ENCODE results near the gene TCEANC2.

TCEANC2 gene

GRCh38 chr1:54117815-54118563 is 64.6 kb downstream of the TCEANC2 start:
- no peak for DNase-seq

DNA sequence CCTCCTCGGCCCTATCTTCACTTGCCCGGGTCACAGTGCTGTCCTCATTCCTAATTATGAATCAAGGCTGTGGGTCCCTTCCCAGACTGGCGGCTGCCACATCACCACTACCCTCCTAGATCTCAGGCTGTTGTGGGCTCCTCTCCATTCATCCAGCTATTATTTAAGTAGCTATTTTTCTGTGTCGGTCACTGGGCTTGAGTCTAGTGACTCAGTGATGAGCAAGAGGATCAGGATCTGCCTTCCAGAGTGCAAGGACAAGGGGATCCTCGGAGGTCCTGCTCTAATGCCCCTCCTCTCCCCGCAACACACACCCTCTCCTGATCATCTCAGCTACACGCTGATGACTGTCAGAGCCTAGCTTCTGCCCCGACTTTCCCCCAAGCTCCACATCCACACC is 65.3 kb downstream of the TCEANC2 start:
- no peak for DNase-seq

- DNase-seq = peak; percentile 15
Measured at GRCh38 chr1:54120018-54120697, 66.8 kb downstream of the TCEANC2 start.

DNA sequence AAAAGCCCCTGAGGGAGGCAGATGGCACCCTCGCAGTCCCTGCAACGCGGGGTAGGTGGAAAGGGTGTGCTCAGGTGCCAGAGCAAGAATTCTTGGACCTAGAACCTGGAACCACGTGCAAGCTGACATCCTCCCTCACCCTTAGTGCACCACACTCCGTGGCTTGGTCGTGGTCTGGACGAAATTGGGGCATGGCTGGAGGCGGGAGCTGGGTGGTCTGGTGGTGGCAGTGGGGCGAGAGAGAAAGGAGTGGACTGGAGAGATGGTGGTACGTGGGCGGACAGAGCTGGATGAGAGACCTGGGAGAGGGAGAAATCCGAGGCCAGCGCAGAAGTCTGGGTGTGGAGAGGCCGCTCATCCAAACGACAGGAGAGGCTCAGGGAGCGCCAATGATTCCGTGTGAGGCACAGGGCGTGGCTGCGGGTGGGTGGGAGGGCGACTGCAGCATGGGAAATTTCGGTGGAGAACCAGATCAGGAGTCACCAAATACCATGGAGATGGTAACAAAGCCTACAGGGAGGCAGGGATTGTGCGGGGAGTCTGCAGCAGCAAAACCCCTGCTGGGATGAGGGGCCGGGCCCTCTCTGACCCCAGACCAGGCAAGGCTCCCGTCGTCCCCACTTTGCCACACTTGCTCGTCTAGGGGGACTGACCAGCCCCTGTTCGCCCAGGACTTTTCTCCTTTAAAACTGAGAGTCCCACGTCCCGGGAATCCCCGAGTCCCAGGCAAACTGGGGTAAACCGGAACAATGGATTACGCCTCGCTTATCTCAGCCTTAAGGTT is 67.5 kb downstream of the TCEANC2 start:
- DNase-seq = no peak

DNA sequence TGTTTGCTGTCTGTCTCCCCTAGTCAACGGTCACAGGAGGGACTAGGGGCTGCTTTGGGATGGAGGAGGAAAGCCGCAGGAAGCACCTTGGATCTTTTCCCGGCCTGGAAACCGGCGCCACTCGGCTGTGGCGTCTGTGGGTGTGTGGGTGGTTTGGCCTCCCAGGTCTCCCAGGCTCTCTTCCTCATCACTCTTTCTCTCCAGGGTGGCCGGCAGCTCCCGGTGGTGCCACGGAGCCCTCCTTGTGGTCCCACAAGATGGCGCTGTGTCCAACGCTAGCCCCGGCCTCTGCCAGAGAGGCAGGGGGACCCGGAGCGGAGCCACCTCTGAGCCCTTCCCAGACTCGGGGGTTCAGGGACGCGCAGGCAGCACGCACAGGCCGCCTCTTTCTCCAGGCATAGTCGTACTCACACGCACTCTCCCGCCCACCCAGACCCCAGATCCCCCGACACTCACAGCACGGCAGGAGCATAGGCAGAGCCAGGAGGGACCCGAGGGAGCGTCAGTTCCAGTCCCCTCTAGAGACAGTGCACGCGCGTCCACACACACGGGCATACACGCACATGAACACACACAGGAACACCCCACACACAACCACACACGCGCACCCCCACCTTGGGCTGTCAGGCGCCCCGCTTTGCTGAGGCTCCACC is 68.2 kb downstream of the TCEANC2 start:
- DNase-seq = peak; percentile 88

DNA sequence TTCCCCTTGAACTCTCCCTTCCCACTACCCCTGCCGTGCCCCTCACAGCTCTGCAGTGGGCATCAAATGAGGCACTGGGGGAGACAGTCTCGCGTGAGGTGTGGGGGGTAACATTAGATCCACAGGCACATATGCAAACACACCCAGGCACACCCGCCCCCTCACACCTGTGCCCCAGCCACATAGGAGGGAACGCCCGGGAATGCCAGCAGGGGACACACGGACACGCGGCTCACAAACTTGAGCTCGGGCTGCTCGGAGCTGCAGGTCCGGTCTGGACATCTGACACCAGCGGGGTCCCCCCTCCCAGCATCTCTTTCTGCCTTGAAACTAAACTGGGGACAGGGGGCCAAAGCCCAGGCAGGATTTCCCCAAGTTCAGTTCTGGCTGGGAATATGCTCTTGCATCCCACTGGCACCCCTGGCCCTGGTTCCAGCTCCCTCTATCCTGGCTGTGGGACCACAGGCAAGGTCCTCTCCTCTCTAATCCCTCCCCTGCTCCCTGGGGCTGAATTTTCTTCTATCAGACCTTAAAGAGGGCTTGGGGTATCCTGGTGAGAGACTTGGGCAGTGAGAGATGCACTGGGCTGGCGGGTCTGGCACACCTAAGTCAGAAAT is 68.8 kb downstream of the TCEANC2 start:
- DNase-seq = no peak

DNA sequence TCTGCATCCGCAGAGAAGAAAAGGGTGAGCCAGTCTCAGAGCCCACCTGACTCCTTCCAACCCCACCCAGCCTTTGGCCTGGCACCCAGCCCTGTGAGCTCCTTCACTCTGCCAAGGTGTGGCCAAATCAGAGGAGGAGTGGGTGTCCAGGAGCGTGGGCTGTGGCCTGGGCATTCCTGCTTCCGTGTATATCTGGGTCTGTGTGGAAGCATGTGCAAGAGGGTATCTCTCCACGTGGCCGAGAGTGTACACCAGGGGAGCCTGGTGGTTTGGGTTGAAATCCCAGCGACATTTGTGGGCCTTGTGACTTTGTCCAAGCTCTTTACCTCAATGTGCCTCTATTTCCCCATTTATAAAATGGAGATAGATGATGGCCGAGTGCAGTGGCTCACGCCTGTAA is 69.6 kb downstream of the TCEANC2 start:
- DNase-seq = no peak

GRCh38 chr1:54124472-54124871 is 71.1 kb downstream of the TCEANC2 start:
- DNase-seq = no peak

GRCh38 chr1:54124906-54125305 is 71.5 kb downstream of the TCEANC2 start:
- no peak for DNase-seq

GRCh38 chr1:54125386-54126070 is 72.1 kb downstream of the TCEANC2 start:
- DNase-seq = no peak

DNA sequence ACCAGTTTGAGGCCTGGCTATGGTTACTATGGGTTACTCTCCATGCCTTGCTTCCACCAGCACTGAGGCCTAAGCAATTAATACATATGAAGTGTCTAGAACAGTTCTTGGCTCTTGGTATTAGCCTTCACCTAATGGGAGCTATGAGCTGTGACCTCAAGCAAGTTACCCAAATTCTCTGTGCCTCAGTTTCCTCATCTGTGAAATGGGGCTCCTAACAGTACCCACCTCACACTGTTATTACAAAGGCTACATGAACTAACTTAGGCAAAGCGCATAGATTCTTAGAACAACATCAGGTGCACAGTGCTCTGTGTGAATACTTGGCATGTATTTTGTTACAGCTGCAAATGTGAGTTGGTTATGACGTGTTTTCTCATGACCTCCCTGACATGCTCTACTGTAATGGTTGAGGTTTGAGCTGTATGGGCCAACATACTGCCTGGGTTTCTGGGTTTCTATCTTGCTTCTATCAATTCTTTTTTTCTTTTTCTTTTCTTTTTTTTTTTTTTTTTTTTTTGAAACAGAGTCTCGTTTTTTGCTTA is 72.9 kb downstream of the TCEANC2 start:
- DNase-seq = no peak

DNA sequence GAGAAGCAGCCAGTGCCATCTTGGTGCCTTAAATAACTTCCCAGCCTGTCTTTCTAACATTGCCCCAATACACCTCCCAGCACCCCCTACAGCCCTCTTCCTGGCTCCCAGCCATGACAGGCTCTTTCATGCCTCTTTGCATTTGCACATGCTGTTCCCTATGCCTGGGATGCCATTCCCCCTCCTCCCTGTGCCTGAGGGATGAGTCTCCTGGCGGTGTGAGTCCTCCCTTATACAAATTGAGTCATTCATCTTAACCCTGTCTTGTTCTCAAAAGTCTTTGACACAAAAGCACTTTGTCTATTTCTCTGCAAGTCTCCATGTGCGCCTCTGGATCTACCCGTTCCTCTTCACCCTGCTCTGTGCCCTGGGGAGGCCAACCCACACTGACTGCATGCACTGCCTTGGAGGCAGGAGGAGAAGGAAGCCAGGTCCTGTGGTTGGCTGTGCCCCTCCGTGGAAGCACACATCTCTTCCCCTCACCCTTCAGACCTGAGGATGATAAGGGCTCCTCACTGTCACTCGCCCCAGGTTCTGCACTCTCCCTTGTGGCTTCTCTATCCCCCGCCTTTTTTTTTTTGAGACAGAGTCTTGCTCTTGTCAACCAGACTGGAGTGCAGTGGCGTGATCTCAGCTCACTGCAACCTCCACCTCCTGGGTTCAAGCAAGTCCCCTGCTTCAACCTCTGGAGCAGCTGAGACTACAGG is 74.3 kb downstream of the TCEANC2 start:
- DNase-seq = peak; percentile 81

GRCh38 chr1:54129858-54130257 is 76.5 kb downstream of the TCEANC2 start:
- no peak for DNase-seq

DNA sequence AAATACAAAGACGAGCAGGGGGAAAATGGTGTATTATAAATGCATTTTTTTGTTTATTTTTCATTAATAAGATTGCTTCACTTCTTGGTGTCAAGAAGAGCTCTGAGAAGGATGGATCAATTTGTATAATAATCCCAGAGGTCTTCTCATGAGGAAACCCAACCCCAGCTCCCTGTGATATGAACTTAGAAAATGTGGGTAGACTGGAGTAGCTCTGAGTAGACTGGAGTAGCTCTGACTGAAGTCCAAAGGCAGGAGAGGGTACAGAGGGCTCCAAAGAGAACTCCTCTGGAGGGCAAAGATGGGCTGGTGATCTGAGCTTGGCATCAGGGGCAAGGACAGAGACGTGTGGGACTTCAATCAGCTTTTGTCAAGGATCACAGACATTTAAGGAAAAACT is 78.0 kb downstream of the TCEANC2 start:
- DNase-seq = no peak

GRCh38 chr1:54132495-54132894 is 79.1 kb downstream of the TCEANC2 start:
- DNase-seq = peak; percentile 95

DNA sequence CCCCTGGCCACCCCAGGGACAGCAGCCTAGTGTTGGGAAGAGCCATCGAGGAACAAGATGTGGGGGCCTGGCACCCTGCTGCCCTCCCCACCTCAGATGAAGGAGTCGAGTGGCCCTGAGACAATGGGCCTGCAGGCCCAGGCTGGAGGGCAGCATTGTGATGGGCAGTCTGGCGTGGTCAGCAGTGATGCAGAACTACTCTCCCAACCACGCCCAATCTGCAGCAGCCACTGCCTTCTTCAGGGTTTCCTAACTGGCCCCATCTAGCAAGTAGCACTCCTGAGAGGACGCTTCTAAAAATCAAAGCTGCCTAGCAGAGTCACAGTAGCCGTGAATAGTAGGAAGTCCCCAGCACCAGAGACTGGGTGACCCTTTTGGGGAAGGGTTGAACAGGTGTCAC is 80.9 kb downstream of the TCEANC2 start:
- DNase-seq = no peak

GRCh38 chr1:54135436-54136120 is 82.2 kb downstream of the TCEANC2 start:
- no peak for DNase-seq

DNA sequence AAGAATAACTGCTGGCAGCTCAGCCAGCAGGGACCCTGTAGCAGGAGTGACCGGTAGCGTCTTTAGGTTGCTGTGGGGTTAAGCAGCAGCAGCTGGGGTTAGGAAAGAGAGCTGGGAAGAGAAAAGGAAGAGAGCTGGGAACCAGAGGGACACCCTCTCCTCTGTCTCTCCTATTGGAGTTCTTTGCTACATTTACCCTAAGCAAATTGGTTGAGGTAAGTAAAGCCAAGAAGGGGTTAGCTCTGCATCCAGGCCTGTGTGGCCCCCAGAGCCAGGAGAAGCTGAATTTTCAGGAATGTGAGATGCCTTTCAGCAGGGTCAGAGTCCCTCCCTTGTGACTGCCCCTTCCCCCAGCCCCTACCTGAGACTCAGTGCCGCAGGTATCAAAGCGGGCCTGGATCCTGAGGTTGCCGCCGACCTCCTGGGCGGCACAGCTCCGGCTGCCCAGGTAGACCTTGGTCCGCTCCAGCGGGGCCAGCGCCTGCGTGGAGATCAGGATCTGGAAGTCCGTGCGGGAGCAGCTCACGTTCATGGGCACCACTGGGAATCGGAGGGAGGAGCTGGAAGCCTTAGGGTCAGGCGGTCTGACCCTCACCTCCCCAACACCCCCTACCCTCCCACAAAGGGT is 83.0 kb downstream of the TCEANC2 start:
- DNase-seq = no peak

DNA sequence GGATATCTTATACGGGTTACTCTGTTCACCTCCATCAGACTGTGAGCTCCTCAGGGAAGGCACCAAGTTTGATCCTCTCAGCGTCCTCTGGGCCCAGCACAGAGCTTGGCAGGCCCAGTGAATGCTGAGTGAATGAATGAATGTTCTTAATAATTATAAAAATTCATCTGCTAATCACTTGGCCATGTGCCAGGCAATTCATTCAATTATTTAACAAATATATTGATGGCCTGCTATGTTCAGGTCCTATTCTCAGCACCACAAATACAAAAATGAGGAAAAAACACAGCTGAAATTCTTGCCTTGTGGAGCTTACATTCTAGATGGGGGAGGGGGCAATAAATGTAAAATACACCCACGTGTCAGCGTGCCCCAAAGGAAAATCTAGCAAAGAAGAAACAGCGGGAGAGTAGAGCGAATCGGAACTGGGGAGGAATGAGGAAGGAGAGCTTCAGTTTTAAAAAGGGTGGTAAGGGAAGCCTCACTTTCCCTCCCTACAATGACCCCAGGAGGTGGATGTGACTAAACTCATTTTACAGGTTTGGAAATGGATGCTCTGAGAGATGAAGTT is 83.6 kb downstream of the TCEANC2 start:
- DNase-seq = no peak
